EL (cell line): ENCODE data around the gene SLC22A31.
"Not testable (repeated sequence)": the region's sequence is repeated elsewhere in the genome, so short reads cannot be mapped to it uniquely, and the experiment has no call there.

Experiments used
- DNase-seq: peaks from one replicate; pipeline ENCODE4 v3.0.0-alpha.2; 2016

The SLC22A31 gene

GRCh38 chr16:89178453-89179147 lies 21.7 kb downstream of the SLC22A31 start:
- DNase-seq = no peak

- DNase-seq = no peak
Observed at GRCh38 chr16:89177501-89177900, 22.8 kb downstream of the SLC22A31 start.

GRCh38 chr16:89176717-89177116 lies 23.6 kb downstream of the SLC22A31 start:
- DNase-seq = no peak

GRCh38 chr16:89176147-89176690 lies 24.1 kb downstream of the SLC22A31 start:
- no peak for DNase-seq

- DNase-seq = no peak
Observed at GRCh38 chr16:89175280-89176146, 24.8 kb downstream of the SLC22A31 start.

- DNase-seq = no peak
Observed at GRCh38 chr16:89174877-89175276, 25.5 kb downstream of the SLC22A31 start.

- no peak for DNase-seq
Observed at GRCh38 chr16:89174055-89174827, 26.1 kb downstream of the SLC22A31 start.

- DNase-seq = no peak
Observed at GRCh38 chr16:89173174-89173921, 27.0 kb downstream of the SLC22A31 start.

GRCh38 chr16:89172528-89173173 lies 27.7 kb downstream of the SLC22A31 start:
- DNase-seq = no peak

GRCh38 chr16:89172171-89172527 lies 28.2 kb downstream of the SLC22A31 start:
- no peak for DNase-seq

- DNase-seq = peak; percentile 86
Observed at GRCh38 chr16:89171216-89172170, 28.8 kb downstream of the SLC22A31 start, which contains the start of gene CDH15. CDH15 (plus strand) TSS chr16:89171748; CDS start chr16:89171832, 84 bp downstream.

- no peak for DNase-seq
Observed at GRCh38 chr16:89170346-89171215, 29.8 kb downstream of the SLC22A31 start.

GRCh38 chr16:89169778-89170177 lies 30.6 kb downstream of the SLC22A31 start:
- no peak for DNase-seq

GRCh38 chr16:89168381-89169189 lies 31.8 kb downstream of the SLC22A31 start:
- no peak for DNase-seq

GRCh38 chr16:89167425-89167941 lies 32.9 kb downstream of the SLC22A31 start:
- DNase-seq = peak; percentile 78

- DNase-seq = peak; percentile 23
Observed at GRCh38 chr16:89166696-89167424, 33.5 kb downstream of the SLC22A31 start.

- DNase-seq = not testable (repeated sequence)
Observed at GRCh38 chr16:89165681-89165979, 34.7 kb downstream of the SLC22A31 start.
